K562 (cell line): ENCODE data around the gene PPARG. TPM values are rescaled to one million over a fixed set of nuclear protein-coding genes. Genes with fewer than 3 reads are reported as not detected.

Source experiments
- ATAC-seq: fragments of 200-7000 bp; cut with Tn5 transposase; 3 replicates; pipeline ENCODE4 v1.9.1; 2020; ENCODE audit warnings: moderate library complexity
- BruUV-seq: library from RNA; stranded (reverse); fragments of 400-500 nt; replicated peaks from 2 replicates; lab custom pipeline; 2021; lab: Mats Ljungman, UMichigan
- CTCF ChIA-PET: fragments of 300-600 bp; formaldehyde crosslinking; extraction: SDS; loops from one replicate; lab custom pipeline; 2021; ENCODE audit warnings: low intra/inter-chr PET ratio; lab: Yijun Ruan, JAX
- POLR2A ChIA-PET: fragments of 300-600, 350-650 bp; sonication (Branson Sonifier 250); formaldehyde crosslinking; extraction: SDS; loops from one replicate; lab custom pipeline; 2021; ENCODE audit warnings: antibody characterized with exemption, inconsistent platforms; lab: Yijun Ruan, JAX
- DNase-seq, 4 experiments: peaks; one replicate each; pipeline versions ENCODE4 v3.0.0 to v3.0.0-alpha.2; 2011 to 2018; ENCODE audit warnings: low spot score in 3 of 4, mixed read lengths in 3 of 4; ENCODE audit errors: extremely low read depth in 1 of 4
- FAIRE-seq: peaks from 2 replicates; lab custom pipeline; 2011; peaks lifted over from hg19 to GRCh38; lab: Jason Lieb, UNC
- H2AFZ ChIP-seq: 2 replicates; pipeline ENCODE4 v1.6.0; 2011; ENCODE audit warnings: low read depth, low read length, control low read depth, inconsistent platforms
- H3K27ac ChIP-seq: fragments of 200-600 bp; 3 replicates; pipeline ENCODE4 v1.8.0; 2011; ENCODE audit warnings: low read depth, mild to moderate bottlenecking, control low read depth, inconsistent platforms, low read length, moderate library complexity, mixed read lengths; ENCODE audit errors: extremely low read depth
- H3K27me3 ChIP-seq, 2 experiments: fragments of 300-600 bp in 1 of 2; 2 replicates in 1 of 2; 3 replicates in 1 of 2; pipeline versions ENCODE4 v1.6.0 to v1.8.0; 2011; ENCODE audit warnings: inconsistent platforms in 2 of 2, low read length in 2 of 2, mild to moderate bottlenecking in 1 of 2, mixed read lengths in 1 of 2, moderate library complexity in 1 of 2; ENCODE audit not compliant: control insufficient read depth in 2 of 2, insufficient read depth in 2 of 2
- H3K36me3 ChIP-seq: fragments of 300-600 bp; 3 replicates; pipeline ENCODE4 v1.8.0; 2011; ENCODE audit warnings: mild to moderate bottlenecking, low read length, inconsistent platforms; ENCODE audit not compliant: control insufficient read depth, insufficient read depth
- H3K4me1 ChIP-seq, 2 experiments: fragments of 200-600 bp in 1 of 2; replicated peaks in 1 of 2; 2 replicates in 1 of 2; 3 replicates in 1 of 2; pipeline versions ENCODE4 v1.5.1 to v1.8.0; 2011; ENCODE audit warnings: inconsistent platforms in 2 of 2, low read length in 2 of 2, mild to moderate bottlenecking in 1 of 2, mixed read lengths in 1 of 2, moderate library complexity in 1 of 2; ENCODE audit not compliant: control insufficient read depth in 2 of 2, insufficient read depth in 2 of 2
- H3K4me2 ChIP-seq: 2 replicates; pipeline ENCODE4 v1.6.1; 2011; ENCODE audit warnings: low read length, control low read depth, inconsistent platforms, mixed read lengths; ENCODE audit not compliant: insufficient read depth
- H3K4me3 ChIP-seq: fragments of 200-600 bp; sonication (generic), shearing (Covaris generic); 2 replicates; pipeline ENCODE4 v1.5.1; 2016; ENCODE audit warnings: control low read depth, inconsistent platforms
- H3K79me2 ChIP-seq: fragments of 200-600 bp; 3 replicates; pipeline ENCODE4 v1.8.0; 2011; ENCODE audit warnings: low read length, inconsistent platforms; ENCODE audit not compliant: control insufficient read depth, insufficient read depth
- H3K9ac ChIP-seq, 2 experiments: 2 replicates each; pipeline versions ENCODE4 v1.6.0 to v1.6.1; 2011; ENCODE audit warnings: low read depth in 2 of 2, low read length in 2 of 2, control low read depth in 1 of 2, inconsistent platforms in 1 of 2, mild to moderate bottlenecking in 1 of 2, mixed read lengths in 1 of 2; ENCODE audit not compliant: insufficient read depth in 1 of 2
- H3K9me1 ChIP-seq: one replicate; pipeline ENCODE4 v1.6.0; 2011; ENCODE audit warnings: inconsistent platforms, mild to moderate bottlenecking, low read length, moderate library complexity; ENCODE audit not compliant: control insufficient read depth, insufficient read depth
- H3K9me3 ChIP-seq: replicated peaks from 2 replicates; pipeline ENCODE4 v1.5.1; 2011; ENCODE audit warnings: low read depth, low read length, inconsistent platforms; ENCODE audit not compliant: control insufficient read depth, insufficient read depth
- H4K20me1 ChIP-seq: replicated peaks from 2 replicates; pipeline ENCODE4 v1.6.1; 2011; ENCODE audit warnings: low read length, inconsistent platforms, mixed read lengths; ENCODE audit not compliant: control insufficient read depth, insufficient read depth
- BMI1 ChIP-seq: fragments of 150-350 bp; IDR thresholded peaks from 2 replicates; pipeline ENCODE4 v1.6.1; 2014; ENCODE audit warnings: low read length
- CREB3 ChIP-seq: fragments of 450-650 bp; conservative IDR thresholded peaks from 2 replicates; pipeline ENCODE4 v1.6.1; 2016; ENCODE audit warnings: missing genetic modification characterization, low read depth, mild to moderate bottlenecking, missing compliant biosample characterization, moderate library complexity
- IRF9 ChIP-seq: fragments of 450-650 bp; IDR thresholded peaks from 2 replicates; pipeline ENCODE4 v1.6.1; 2016; ENCODE audit warnings: missing biosample characterization, missing genetic modification characterization
- WGBS: fragments of 100-300 bp; shearing (Covaris generic); methylation state at CpG from one replicate; pipeline ENCODE4 v1.1.6; 2016; ENCODE audit warnings: low coverage, mixed read lengths; ENCODE audit not compliant: insufficient coverage; ENCODE audit errors: missing lambda C conversion rate; 5-methylcytosine and 5-hydroxymethylcytosine counted together
- in situ Hi-C: fragments of 300-500 bp; cut with MboI; formaldehyde crosslinking; loops from 4 replicates; pipeline ENCODE4 v1.15.0; 2018; ENCODE audit warnings: inconsistent platforms, mixed read lengths
- intact Hi-C: fragments of 100-400 bp; cut with micrococcal nuclease; formaldehyde crosslinking; loops from 2 replicates; pipeline ENCODE4 v1.14.2; 2022
- polyA plus RNA-seq, 8 experiments: library from polyadenylated mRNA; depleted of rRNA in 4 of 8; stranded (reverse) in 5 of 8; unstranded in 3 of 8; fragments of >200 nt; fragmentation: Nextera tagmentation in 2 of 8; fragmentation: Illumina TruSeq in 1 of 8; extraction: Ambion mirVana in 2 of 8; extraction: Trizol in 1 of 8; gene quantifications; 2 replicates each; pipeline versions ENCODE4 v1.2.1 to v1.2.3, GENCODE V29; 2011 to 2014; ENCODE audit warnings: inconsistent platforms in 1 of 8, missing spikeins in 1 of 8
- total RNA-seq, 7 experiments: library from RNA; depleted of rRNA in 6 of 7; stranded (reverse); fragments of >200 nt in 6 of 7; fragmentation: Illumina TruSeq in 2 of 7; extraction: Trizol in 2 of 7; gene quantifications; 2 replicates each; pipeline versions ENCODE4 v1.2.1 to v1.2.3, GENCODE V29; 2011 to 2021; ENCODE audit warnings: low replicate concordance in 1 of 7

Gene PPARG
- total and polyA plus RNA-seq, 9 of the 15 experiments (the other 6 are each of a cell fraction or from before 2014, with no cell fraction given), result not detected

- TF ChIP-seq IRF9 (tag) (no peak), BMI1 (no peak)
- TF ChIP-seq, all 486 proteins: peak for 0
These were observed 61.3 kb downstream of the PPARG start (continued) for GRCh38 chr3:12349895-12350811.

- no peak for DNase-seq
- H3K9me3 ChIP-seq, result no peaks in the 10 kb centered on the region
- H3K9ac ChIP-seq, result no peak overlapping the region
- WGBS, result 0% methylated on average over 4 of the region's 4 CpGs
- CTCF ChIA-PET, result no interaction called here
- BruUV-seq, result no TSS peak
- H2AFZ ChIP-seq, result no peak overlapping the region
- H3K4me2 ChIP-seq, result no peak overlapping the region
- no peaks in the 10 kb centered on the region for H3K36me3 ChIP-seq
- no peak for ATAC-seq
- H3K27ac ChIP-seq, result no peak overlapping the region
- H3K79me2 ChIP-seq, result no peaks in the 10 kb centered on the region
- H3K9me1 ChIP-seq, result no peaks in the 10 kb centered on the region
- H3K4me3 ChIP-seq, result no peak overlapping the region
- no peaks in the 10 kb centered on the region for H3K4me1 ChIP-seq
- in situ Hi-C loops, result no loop called here
- H3K27me3 ChIP-seq, result peaks cover 0 to 8% of the 10 kb centered on the region in 2 experiments; a peak in 3 of 5 replicates
- intact Hi-C loops, result no loop called here
- TF ChIP-seq CREB3, result no peak
- no peak for FAIRE-seq
- POLR2A ChIA-PET, result interaction anchor here (0.6 kb wide), 1 partner anchor 22 kb away, joined by 3 read pairs; no protein-coding TSS in a partner anchor
- no peaks in the 10 kb centered on the region for H4K20me1 ChIP-seq
These were observed 62.3 kb downstream of the PPARG start for GRCh38 chr3:12351145-12351544.
